PFSK-1 (cell line): ENCODE results near the gene ARHGEF26.

Experiments used
- POLR2AphosphoS5 ChIP-seq: IDR thresholded peaks from 2 replicates; pipeline ENCODE4 v1.6.1; 2012; ENCODE audit warnings: low read depth, mild to moderate bottlenecking, control low read depth, low read length, moderate library complexity
- SIN3A ChIP-seq: IDR thresholded peaks from 2 replicates; pipeline ENCODE4 v1.6.1; 2012; ENCODE audit warnings: mild to moderate bottlenecking, low read length, moderate library complexity, borderline replicate concordance; ENCODE audit not compliant: insufficient read depth
- TAF1 ChIP-seq: IDR thresholded peaks from 2 replicates; pipeline ENCODE4 v1.6.1; 2012; ENCODE audit warnings: low read length, control low read depth, borderline replicate concordance; ENCODE audit not compliant: insufficient read depth
- TF ChIP-seq, protein P1 (sequence below), 2 experiments: IDR thresholded peaks; 2 replicates each; pipeline versions ENCODE4 v1.6.1 to v1.8.0; 2011 to 2012; ENCODE audit warnings: low read depth in 2 of 2, low read length in 2 of 2, control low read depth in 1 of 2, inconsistent platforms in 1 of 2, mild to moderate bottlenecking in 1 of 2, moderate library complexity in 1 of 2; ENCODE audit not compliant: insufficient read depth in 1 of 2

DNA sequence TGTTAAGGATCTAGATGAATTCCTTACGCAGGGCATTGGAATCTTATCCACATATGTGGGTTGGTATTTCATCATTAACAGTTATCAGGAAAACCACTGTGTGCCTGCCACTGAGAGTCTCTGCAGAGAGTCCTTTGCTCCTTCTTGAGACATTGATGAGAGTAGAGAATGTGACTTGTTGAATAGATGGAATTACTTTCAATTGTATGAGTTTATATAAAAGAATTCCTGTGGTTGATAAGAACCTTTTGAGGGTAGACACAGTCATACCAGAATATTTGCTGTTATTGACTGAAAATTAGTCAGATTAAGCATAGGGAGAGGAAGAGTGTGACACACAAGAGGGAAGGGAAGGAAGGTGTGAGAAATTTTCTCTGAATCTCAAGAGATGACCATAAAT lies 30.8 kb downstream of the ARHGEF26 start:
- TF ChIP-seq TAF1: no peak
- TF ChIP-seq POLR2AphosphoS5: no peak
- TF ChIP-seq, protein P1, sequence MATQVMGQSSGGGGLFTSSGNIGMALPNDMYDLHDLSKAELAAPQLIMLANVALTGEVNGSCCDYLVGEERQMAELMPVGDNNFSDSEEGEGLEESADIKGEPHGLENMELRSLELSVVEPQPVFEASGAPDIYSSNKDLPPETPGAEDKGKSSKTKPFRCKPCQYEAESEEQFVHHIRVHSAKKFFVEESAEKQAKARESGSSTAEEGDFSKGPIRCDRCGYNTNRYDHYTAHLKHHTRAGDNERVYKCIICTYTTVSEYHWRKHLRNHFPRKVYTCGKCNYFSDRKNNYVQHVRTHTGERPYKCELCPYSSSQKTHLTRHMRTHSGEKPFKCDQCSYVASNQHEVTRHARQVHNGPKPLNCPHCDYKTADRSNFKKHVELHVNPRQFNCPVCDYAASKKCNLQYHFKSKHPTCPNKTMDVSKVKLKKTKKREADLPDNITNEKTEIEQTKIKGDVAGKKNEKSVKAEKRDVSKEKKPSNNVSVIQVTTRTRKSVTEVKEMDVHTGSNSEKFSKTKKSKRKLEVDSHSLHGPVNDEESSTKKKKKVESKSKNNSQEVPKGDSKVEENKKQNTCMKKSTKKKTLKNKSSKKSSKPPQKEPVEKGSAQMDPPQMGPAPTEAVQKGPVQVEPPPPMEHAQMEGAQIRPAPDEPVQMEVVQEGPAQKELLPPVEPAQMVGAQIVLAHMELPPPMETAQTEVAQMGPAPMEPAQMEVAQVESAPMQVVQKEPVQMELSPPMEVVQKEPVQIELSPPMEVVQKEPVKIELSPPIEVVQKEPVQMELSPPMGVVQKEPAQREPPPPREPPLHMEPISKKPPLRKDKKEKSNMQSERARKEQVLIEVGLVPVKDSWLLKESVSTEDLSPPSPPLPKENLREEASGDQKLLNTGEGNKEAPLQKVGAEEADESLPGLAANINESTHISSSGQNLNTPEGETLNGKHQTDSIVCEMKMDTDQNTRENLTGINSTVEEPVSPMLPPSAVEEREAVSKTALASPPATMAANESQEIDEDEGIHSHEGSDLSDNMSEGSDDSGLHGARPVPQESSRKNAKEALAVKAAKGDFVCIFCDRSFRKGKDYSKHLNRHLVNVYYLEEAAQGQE (IDR thresholded peaks at IDR 0.05; ENCODE audit: insufficient read depth in 1 of 2, low read depth in 2 of 2, low read length in 2 of 2): no peak
- no peak for TF ChIP-seq SIN3A
